HCT116 (cell line): ENCODE data around the gene MEIOB.

Experiments
- ATF3 ChIP-seq: IDR thresholded peaks from 2 replicates; pipeline ENCODE4 v1.6.1; 2012
- CEBPB ChIP-seq: IDR thresholded peaks from 2 replicates; pipeline ENCODE4 v1.6.1; 2012; ENCODE audit warnings: low read depth
- CTCF ChIP-seq, 3 experiments: fragments of 200-600 bp in 1 of 3; sonication (generic) in 1 of 3; IDR thresholded peaks in 2 of 3; conservative IDR thresholded peaks in 1 of 3; 2 replicates each; pipeline ENCODE4 v1.5.1; 2012 to 2017; ENCODE audit warnings: low read depth in 2 of 3, low read length in 2 of 3, antibody characterized with exemption in 1 of 3, borderline replicate concordance in 1 of 3, control low read depth in 1 of 3, mild to moderate bottlenecking in 1 of 3, mixed read lengths in 1 of 3, mixed run types in 1 of 3, moderate library complexity in 1 of 3; ENCODE audit not compliant: insufficient read depth in 1 of 3
- EZH2phosphoT487 ChIP-seq: fragments of 200-600 bp; IDR thresholded peaks from 2 replicates; pipeline ENCODE4 v1.6.1; 2018; ENCODE audit warnings: antibody characterized with exemption, borderline replicate concordance
- FOSL1 ChIP-seq: IDR thresholded peaks from 2 replicates; pipeline ENCODE4 v1.6.1; 2012; ENCODE audit warnings: low read depth
- JUND ChIP-seq: IDR thresholded peaks from 2 replicates; pipeline ENCODE4 v1.6.1; 2012
- POLR2A ChIP-seq: IDR thresholded peaks from 2 replicates; pipeline ENCODE4 v1.7.0; 2011; ENCODE audit warnings: borderline replicate concordance; ENCODE audit not compliant: insufficient read depth, insufficient read length; ENCODE audit errors: extremely low read depth
- RAD21 ChIP-seq: IDR thresholded peaks from 2 replicates; pipeline ENCODE4 v1.6.1; 2012; ENCODE audit warnings: low read depth, mild to moderate bottlenecking
- REST ChIP-seq: IDR thresholded peaks from 2 replicates; pipeline ENCODE4 v1.6.1; 2012; ENCODE audit warnings: low read depth
- SIN3A ChIP-seq: IDR thresholded peaks from 2 replicates; pipeline ENCODE4 v1.6.1; 2012; ENCODE audit warnings: low read depth
- YY1 ChIP-seq: IDR thresholded peaks from 2 replicates; pipeline ENCODE4 v1.6.1; 2011; ENCODE audit warnings: low read length, low read depth, moderate library complexity, mild to moderate bottlenecking; ENCODE audit not compliant: insufficient replicate concordance; ENCODE audit errors: extremely low read depth
- ZFX ChIP-seq: fragments of 450-650 bp; IDR thresholded peaks from 2 replicates; pipeline ENCODE4 v1.6.1; 2017
- ZNF274 ChIP-seq: fragments of 200-500 bp; sonication (Bioruptor generic); IDR thresholded peaks from 2 replicates; pipeline ENCODE4 v1.6.1; 2014; ENCODE audit warnings: mild to moderate bottlenecking, low read depth, low read length, inconsistent platforms

GRCh38 chr16:1859650-1860049 lies 12.3 kb downstream of the MEIOB start:
- TF ChIP-seq POLR2A: no peak
- no peak for TF ChIP-seq ZFX
- TF ChIP-seq ATF3: no peak
- TF ChIP-seq RAD21: no peak
- TF ChIP-seq CTCF (IDR thresholded peaks at IDR 0.05 in 2 of 3, conservative IDR thresholded peaks at IDR 0.05 in 1 of 3; ENCODE audit: borderline replicate concordance in 1 of 3, insufficient read depth in 1 of 3, low read depth in 2 of 3, low read length in 2 of 3): no peak
- no peak for TF ChIP-seq FOSL1
- no peak for TF ChIP-seq CEBPB
- no peak for TF ChIP-seq EZH2phosphoT487
- TF ChIP-seq YY1: no peak
- TF ChIP-seq JUND: no peak
- no peak for TF ChIP-seq SIN3A
- TF ChIP-seq REST: no peak
- no peak for TF ChIP-seq ZNF274
